ENCODE results near the gene PHACTR3. TPM values are rescaled to one million over a fixed set of nuclear protein-coding genes. Genes with fewer than 3 reads are reported as not detected.

PHACTR3 gene
- total RNA-seq, 1 experiment from 2014 or later = 0.10 TPM

- CTCF ChIA-PET = no interaction called here
- Histone ChIP-seq H3K4me1 (ENCODE audit: control insufficient read depth, insufficient read depth, low read length) (no peaks in the 10 kb centered on the region), H3K36me3 (ENCODE audit: control insufficient read depth, insufficient read depth, low read length) (no peaks in the 10 kb centered on the region), H3K4me3 (ENCODE audit: low read depth in 2 of 2, low read length in 2 of 2) (no peak overlapping the region), H3K27ac (ENCODE audit: low read length) (no peak overlapping the region), H3K9me3 (ENCODE audit: control insufficient read depth, insufficient read depth, low read depth, low read length) (no peaks in the 10 kb centered on the region), H3K27me3 (ENCODE audit: control insufficient read depth, insufficient read depth, low read length) (0 out of 2 replicates have a peak, but pooled peaks cover 3% of the 10 kb centered on the region)
- POLR2A ChIA-PET = no interaction called here
- in situ Hi-C loops (cut with HindIII; ENCODE audit: low pct_unique_long_range_greater_than_20kb, low sequenced_read_pairs) (no loop called here), intact Hi-C loops (cut with micrococcal nuclease; ENCODE audit: unreplicated experiment) (loop anchor here (2.0 kb wide), 1 partner anchor 23 kb away; no protein-coding TSS in a partner anchor)
- DNase-seq (ENCODE audit: low read depth, low spot score) (no peak), ATAC-seq (no peak)
- TF ChIP-seq POLR2AphosphoS5 (IDR thresholded peaks at IDR 0.05; ENCODE audit: low read depth, low read length) (no peak), REST (IDR thresholded peaks at IDR 0.05; ENCODE audit: insufficient read depth in 1 of 2, low read depth in 2 of 2, low read length in 1 of 2) (no peak), TCF7L2 (IDR thresholded peaks at IDR 0.05; ENCODE audit: low read depth, low read length) (no peak), SIN3A (IDR thresholded peaks at IDR 0.05; ENCODE audit: borderline replicate concordance, insufficient read depth, low read depth, low read length) (no peak)
- TF ChIP-seq, protein P1, sequence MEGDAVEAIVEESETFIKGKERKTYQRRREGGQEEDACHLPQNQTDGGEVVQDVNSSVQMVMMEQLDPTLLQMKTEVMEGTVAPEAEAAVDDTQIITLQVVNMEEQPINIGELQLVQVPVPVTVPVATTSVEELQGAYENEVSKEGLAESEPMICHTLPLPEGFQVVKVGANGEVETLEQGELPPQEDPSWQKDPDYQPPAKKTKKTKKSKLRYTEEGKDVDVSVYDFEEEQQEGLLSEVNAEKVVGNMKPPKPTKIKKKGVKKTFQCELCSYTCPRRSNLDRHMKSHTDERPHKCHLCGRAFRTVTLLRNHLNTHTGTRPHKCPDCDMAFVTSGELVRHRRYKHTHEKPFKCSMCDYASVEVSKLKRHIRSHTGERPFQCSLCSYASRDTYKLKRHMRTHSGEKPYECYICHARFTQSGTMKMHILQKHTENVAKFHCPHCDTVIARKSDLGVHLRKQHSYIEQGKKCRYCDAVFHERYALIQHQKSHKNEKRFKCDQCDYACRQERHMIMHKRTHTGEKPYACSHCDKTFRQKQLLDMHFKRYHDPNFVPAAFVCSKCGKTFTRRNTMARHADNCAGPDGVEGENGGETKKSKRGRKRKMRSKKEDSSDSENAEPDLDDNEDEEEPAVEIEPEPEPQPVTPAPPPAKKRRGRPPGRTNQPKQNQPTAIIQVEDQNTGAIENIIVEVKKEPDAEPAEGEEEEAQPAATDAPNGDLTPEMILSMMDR (IDR thresholded peaks at IDR 0.05) = no peak
- BruUV-seq (replicated peaks) = no TSS peak
These were observed 39.3 kb downstream of the PHACTR3 start for GRCh38 chr20:59643615-59644061.

DNA sequence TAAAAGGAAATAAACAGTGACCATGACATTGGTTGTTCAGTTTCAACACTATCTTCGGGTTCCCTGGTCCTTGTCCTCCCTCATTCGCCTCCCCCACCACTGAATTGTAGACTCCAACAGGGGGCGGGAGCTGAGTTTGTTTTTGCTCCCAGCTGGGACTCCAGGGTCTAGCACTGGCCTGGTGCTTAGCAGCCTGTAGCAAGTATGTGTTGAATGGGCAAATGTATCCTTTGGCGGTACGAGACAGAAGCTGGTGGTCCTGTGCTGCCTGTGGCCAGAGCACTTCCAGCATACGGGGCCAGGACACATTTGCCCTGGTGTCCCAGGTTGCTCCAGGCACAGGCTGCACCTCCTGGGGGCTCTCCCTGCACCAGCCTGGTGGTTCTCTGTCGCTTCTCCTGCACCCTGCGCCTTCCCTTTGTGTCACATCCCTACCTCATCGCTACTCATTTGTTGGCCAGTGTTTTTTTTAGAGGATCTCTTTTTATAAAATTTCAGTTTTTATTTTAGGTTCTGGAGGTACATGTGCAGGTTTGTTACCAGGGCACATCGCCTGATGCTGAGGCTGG lies 40.1 kb downstream of the PHACTR3 start:
- H3K27me3 ChIP-seq (ENCODE audit: control insufficient read depth, insufficient read depth, low read length) = 0 out of 2 replicates have a peak, but pooled peaks cover 5% of the 10 kb centered on the region
- H3K4me1 ChIP-seq (ENCODE audit: control insufficient read depth, insufficient read depth, low read length) = no peaks in the 10 kb centered on the region
- no peaks in the 10 kb centered on the region for H3K9me3 ChIP-seq (ENCODE audit: control insufficient read depth, insufficient read depth, low read depth, low read length)
- POLR2A ChIA-PET = no interaction called here
- in situ Hi-C loops (cut with HindIII; ENCODE audit: low pct_unique_long_range_greater_than_20kb, low sequenced_read_pairs) = no loop called here
- no TSS peak for BruUV-seq (replicated peaks)
- no peak overlapping the region for H3K27ac ChIP-seq (ENCODE audit: low read length)
- TF ChIP-seq REST (IDR thresholded peaks at IDR 0.05; ENCODE audit: insufficient read depth in 1 of 2, low read depth in 2 of 2, low read length in 1 of 2) (no peak), POLR2AphosphoS5 (IDR thresholded peaks at IDR 0.05; ENCODE audit: low read depth, low read length) (no peak), SIN3A (IDR thresholded peaks at IDR 0.05; ENCODE audit: borderline replicate concordance, insufficient read depth, low read depth, low read length) (no peak), TCF7L2 (IDR thresholded peaks at IDR 0.05; ENCODE audit: low read depth, low read length) (no peak)
- TF ChIP-seq, protein P1 (IDR thresholded peaks at IDR 0.05) = no peak
- CTCF ChIA-PET = no interaction called here
- intact Hi-C loops (cut with micrococcal nuclease; ENCODE audit: unreplicated experiment) = no loop called here
- no peak for DNase-seq (ENCODE audit: low read depth, low spot score)
- ATAC-seq = no peak
- H3K36me3 ChIP-seq (ENCODE audit: control insufficient read depth, insufficient read depth, low read length) = no peaks in the 10 kb centered on the region
- H3K4me3 ChIP-seq (ENCODE audit: low read depth in 2 of 2, low read length in 2 of 2) = no peak overlapping the region
